IMR-90 (cell line): ENCODE measurements around the gene PSMA6.
"Not testable (repeated sequence)": the region's sequence is repeated elsewhere in the genome, so short reads cannot be mapped to it uniquely, and the experiment has no call there.

Experiments
- BHLHE40 ChIP-seq: fragments of 150-350 bp; IDR thresholded peaks from 2 replicates; pipeline ENCODE4 v1.6.1; 2016; ENCODE audit warnings: mild to moderate bottlenecking, low read depth, low read length
- CEBPB ChIP-seq: IDR thresholded peaks from 2 replicates; pipeline ENCODE4 v1.6.1; 2012; ENCODE audit warnings: low read depth, low read length, improper control_type of control experiment
- CHD1 ChIP-seq: IDR thresholded peaks from 2 replicates; pipeline ENCODE4 v1.6.1; 2012; ENCODE audit warnings: low read depth, low read length, improper control_type of control experiment
- FOS ChIP-seq: fragments of 150-350 bp; IDR thresholded peaks from 2 replicates; pipeline ENCODE4 v1.6.1; 2016; ENCODE audit warnings: low read depth, low read length
- MAZ ChIP-seq: IDR thresholded peaks from 2 replicates; pipeline ENCODE4 v1.6.1; 2012; ENCODE audit warnings: low read depth, mild to moderate bottlenecking, low read length, improper control_type of control experiment, moderate library complexity, borderline replicate concordance
- NFE2L2 ChIP-seq: fragments of 150-350 bp; IDR thresholded peaks from 2 replicates; pipeline ENCODE4 v1.6.1; 2016; ENCODE audit warnings: low read depth, mild to moderate bottlenecking, low read length
- POLR2A ChIP-seq: IDR thresholded peaks from 2 replicates; pipeline ENCODE4 v1.6.1; 2012; ENCODE audit warnings: mild to moderate bottlenecking, low read depth, low read length
- RAD21 ChIP-seq: IDR thresholded peaks from 2 replicates; pipeline ENCODE4 v1.6.1; 2012; ENCODE audit warnings: low read length, improper control_type of control experiment
- RFX5 ChIP-seq: IDR thresholded peaks from 2 replicates; pipeline ENCODE4 v1.8.0; 2012; ENCODE audit warnings: low read depth, mild to moderate bottlenecking, low read length, moderate library complexity
- TF ChIP-seq, protein P1 (sequence below): fragments of 150-350 bp; IDR thresholded peaks from 2 replicates; pipeline ENCODE4 v1.6.1; 2016; ENCODE audit warnings: low read depth, mild to moderate bottlenecking, low read length, moderate library complexity, borderline replicate concordance
- TF ChIP-seq, protein P2 (sequence below): conservative IDR thresholded peaks from 2 replicates; pipeline ENCODE4 v1.5.1; 2012; ENCODE audit warnings: mild to moderate bottlenecking, low read depth, low read length, improper control_type of control experiment

DNA sequence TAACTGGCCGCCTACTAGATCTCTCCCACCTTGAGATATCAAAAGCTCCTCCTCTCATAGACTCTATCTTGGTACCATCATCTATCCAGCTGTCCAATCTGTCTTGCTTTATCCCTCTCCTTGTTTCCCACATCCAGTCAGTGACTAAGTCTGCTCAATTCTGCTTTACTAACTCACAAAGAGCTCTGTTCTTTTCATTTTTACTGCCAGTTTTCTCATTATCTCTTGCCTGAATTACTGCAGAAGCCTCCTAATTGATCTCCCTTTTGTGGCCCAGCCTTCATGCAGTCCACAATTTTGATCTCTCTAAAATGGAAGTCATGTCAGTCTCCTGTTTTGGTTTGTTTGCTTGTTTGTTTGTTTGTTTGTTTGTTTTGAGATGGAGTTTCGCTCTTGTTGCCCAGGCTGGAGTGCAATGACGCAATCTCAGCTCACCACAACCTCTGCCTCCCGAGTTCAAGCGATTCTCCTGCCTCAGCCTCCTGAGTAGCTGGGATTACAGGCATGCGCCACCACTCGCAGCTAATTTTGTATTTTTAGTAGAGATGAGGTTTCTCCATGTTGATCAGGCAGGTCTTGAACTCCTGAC lies 38.1 kb upstream of the PSMA6 start:
- TF ChIP-seq, protein P1, sequence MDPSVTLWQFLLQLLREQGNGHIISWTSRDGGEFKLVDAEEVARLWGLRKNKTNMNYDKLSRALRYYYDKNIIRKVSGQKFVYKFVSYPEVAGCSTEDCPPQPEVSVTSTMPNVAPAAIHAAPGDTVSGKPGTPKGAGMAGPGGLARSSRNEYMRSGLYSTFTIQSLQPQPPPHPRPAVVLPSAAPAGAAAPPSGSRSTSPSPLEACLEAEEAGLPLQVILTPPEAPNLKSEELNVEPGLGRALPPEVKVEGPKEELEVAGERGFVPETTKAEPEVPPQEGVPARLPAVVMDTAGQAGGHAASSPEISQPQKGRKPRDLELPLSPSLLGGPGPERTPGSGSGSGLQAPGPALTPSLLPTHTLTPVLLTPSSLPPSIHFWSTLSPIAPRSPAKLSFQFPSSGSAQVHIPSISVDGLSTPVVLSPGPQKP, result not testable (repeated sequence)
- TF ChIP-seq, protein P2, sequence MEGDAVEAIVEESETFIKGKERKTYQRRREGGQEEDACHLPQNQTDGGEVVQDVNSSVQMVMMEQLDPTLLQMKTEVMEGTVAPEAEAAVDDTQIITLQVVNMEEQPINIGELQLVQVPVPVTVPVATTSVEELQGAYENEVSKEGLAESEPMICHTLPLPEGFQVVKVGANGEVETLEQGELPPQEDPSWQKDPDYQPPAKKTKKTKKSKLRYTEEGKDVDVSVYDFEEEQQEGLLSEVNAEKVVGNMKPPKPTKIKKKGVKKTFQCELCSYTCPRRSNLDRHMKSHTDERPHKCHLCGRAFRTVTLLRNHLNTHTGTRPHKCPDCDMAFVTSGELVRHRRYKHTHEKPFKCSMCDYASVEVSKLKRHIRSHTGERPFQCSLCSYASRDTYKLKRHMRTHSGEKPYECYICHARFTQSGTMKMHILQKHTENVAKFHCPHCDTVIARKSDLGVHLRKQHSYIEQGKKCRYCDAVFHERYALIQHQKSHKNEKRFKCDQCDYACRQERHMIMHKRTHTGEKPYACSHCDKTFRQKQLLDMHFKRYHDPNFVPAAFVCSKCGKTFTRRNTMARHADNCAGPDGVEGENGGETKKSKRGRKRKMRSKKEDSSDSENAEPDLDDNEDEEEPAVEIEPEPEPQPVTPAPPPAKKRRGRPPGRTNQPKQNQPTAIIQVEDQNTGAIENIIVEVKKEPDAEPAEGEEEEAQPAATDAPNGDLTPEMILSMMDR, result not testable (repeated sequence)
- not testable (repeated sequence) for TF ChIP-seq BHLHE40, NFE2L2, MAZ, FOS, CHD1, RAD21, POLR2A, RFX5, CEBPB
